GM15510 (cell line): Measurements from ENCODE around the gene CACNA1D.

ENCODE experiments used
- POLR2A ChIP-seq: IDR thresholded peaks from 3 replicates; pipeline ENCODE4 v1.6.1; 2011; ENCODE audit warnings: borderline replicate concordance; ENCODE audit not compliant: insufficient read length; ENCODE audit errors: extremely low read depth

The CACNA1D gene

GRCh38 chr3:53780171-53780570 lies 285.8 kb downstream of the CACNA1D start:
- TF ChIP-seq POLR2A = no peak

- TF ChIP-seq POLR2A = no peak
Measured at GRCh38 chr3:53780806-53781205, 286.4 kb downstream of the CACNA1D start.

GRCh38 chr3:53787016-53787415 lies 292.6 kb downstream of the CACNA1D start:
- no peak for TF ChIP-seq POLR2A

DNA sequence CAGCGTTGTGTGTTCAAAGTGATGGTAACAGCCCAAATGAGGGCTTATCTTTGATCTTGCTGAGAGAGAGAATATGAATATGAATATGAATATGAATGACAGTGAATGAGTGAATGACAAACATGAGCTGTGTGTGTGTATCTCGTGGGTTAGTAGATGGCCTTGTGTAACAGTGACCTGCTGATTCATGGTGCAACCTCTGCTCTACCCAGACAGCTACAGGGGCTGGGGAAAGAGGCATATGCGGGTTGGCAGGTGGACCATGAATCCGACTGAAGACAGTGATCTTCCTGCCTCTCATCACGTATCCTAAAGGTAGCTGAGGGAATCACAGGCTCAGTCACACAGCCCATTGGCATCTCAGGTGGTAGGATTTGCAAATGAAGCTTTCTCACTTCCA lies 293.6 kb downstream of the CACNA1D start:
- no peak for TF ChIP-seq POLR2A

DNA sequence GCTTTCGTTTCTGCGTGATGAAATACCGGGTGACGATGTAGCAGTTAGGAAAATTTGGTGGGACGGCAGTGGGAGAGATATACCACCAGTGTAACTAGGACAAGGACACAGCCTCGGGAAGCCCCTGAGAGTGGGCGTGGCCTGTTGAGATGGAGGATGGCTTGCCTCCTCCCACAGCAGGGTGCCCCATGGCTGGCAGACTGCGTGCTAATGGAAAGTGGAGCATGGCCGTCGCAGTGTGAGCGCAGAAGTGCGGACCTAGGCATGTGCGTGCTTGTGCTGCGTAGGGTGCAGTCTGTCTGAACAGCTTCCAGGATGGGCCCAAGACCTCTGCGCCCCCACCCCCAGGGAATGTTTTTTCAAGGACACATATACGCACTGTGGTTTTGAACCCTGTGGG lies 295.0 kb downstream of the CACNA1D start:
- TF ChIP-seq POLR2A = no peak

DNA sequence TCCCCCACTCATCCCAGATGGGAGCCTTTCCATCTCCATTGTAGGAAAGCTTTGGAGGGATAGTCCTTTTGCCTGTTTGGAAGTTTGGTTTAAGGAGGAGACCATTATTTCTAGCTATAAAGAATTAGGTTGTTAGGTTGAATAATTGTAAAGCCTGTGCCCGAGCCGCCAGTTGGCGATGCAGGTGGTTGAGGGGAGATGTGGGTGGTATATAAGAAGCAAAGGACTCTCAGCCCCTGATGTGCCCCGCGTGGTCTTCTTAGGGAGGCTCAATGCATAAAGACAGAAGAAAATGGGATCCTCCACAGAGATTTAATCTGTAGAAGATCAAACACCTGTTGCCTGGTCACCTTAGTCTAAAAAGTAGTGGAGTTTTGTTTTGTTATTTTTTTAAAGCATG lies 296.1 kb downstream of the CACNA1D start:
- no peak for TF ChIP-seq POLR2A

DNA sequence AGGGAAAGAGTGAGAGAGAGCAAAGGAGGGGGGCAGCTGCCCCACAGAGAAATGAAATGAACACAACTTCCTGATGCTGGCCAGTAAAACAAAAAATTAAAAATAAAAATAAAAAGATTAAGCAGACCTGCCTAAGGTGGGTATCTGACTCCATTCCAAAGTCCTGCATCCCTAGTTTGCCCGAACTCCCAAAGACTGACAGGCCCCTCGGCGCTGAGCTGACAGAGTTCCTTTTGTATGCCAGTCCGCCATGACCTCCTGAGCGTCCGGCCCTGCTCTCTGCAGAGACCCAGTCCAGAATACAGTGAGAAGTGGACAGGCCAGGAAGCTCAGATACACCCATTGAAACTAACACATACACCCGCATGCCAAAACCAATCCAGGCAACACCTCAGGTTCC lies 296.9 kb downstream of the CACNA1D start:
- no peak for TF ChIP-seq POLR2A

DNA sequence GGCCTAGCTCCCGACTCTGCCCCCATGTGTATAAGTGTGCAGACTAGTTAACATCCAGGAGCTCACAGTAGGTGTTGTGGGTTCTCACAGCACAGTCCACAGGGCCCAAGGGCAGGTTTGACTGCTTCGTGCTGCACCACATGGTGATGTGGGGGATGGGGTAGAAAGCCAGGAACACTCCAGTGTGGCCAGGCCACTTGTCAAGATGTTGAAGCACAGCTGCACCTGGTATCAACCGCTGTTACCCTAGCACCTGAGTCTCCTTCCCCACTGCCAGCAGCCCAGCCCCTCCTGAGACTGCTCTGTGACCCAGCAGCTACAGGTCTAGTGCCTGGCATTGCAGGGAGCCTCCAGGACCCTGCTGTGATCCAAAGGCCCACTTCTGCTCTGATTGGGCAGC lies 298.5 kb downstream of the CACNA1D start:
- TF ChIP-seq POLR2A = no peak

DNA sequence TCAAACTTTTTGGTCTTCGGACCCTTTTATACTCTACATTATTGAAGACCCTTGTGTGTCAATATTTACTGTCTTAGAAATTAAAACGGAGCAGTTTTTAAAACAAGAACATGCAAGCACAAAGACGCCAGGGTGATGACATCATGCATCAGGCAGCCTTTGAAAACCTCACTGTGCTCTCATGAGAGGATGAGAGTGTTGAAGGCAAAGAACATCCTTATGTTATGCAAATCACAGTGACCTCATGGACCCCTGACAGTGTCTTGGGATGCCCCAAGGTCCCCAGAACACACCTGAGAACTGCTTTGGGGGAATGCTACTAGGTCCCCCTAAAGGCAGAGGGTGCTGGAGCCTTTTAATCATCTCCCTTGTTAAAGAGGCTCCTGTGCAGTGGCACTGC lies 300.2 kb downstream of the CACNA1D start:
- TF ChIP-seq POLR2A = no peak

DNA sequence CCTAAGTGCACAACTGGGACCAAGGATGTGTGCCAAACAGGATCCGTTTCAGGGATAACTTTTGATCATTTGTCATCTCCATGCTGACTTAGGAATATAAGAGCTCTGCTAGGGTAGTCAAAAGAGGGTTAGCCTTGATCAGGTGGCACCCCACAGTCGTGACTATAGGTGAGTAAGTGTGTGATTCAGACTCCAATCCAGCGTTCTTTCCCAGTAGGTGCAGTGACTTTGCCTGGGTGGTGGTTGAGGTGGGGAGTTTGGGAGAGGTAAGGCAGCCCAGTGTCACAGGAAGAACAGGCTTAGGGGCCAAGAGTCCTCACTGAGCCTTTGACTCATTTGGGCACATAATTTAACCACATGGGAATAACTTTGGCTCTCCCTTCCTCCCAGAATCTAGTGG lies 300.8 kb downstream of the CACNA1D start:
- no peak for TF ChIP-seq POLR2A

GRCh38 chr3:53795789-53796560 lies 301.6 kb downstream of the CACNA1D start:
- no peak for TF ChIP-seq POLR2A

GRCh38 chr3:53798144-53798543 lies 303.7 kb downstream of the CACNA1D start:
- no peak for TF ChIP-seq POLR2A

- no peak for TF ChIP-seq POLR2A
Measured at GRCh38 chr3:53799338-53799865, 305.0 kb downstream of the CACNA1D start.

- no peak for TF ChIP-seq POLR2A
Measured at GRCh38 chr3:53800041-53800906, 305.9 kb downstream of the CACNA1D start.

DNA sequence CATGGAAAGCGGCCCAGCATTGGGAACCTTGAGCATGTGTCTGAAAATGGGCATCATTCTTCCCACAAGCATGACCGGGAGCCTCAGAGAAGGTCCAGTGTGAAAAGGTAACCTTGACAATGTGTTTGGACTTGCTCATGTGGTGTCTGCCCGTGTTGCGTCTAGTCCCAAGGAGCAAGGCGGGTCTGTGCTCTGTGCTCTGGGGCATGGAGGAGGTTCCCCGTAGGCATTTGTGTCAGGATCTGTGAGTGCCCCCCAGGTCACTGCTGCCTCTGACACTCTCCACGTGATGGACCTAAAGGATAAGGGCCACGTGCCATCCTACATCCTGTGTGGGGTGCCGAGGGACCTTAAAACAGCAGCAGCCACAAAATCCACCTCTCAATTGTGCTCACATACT lies 306.9 kb downstream of the CACNA1D start:
- no peak for TF ChIP-seq POLR2A
